OCI-LY3 (cell line): ENCODE measurements around the gene PDCL3.

Experiments
- H2AFZ ChIP-seq: fragments of 200-600, 300-600 bp; shearing (Covaris generic); 2 replicates; pipeline ENCODE4 v1.6.0; 2014; ENCODE audit warnings: antibody characterized with exemption, low read depth, low read length
- H3K27ac ChIP-seq: fragments of 200-600, 300-600 bp; sonication (generic); 2 replicates; pipeline ENCODE4 v1.5.1; 2014; ENCODE audit warnings: mild to moderate bottlenecking, low read length, moderate library complexity, mixed read lengths
- H3K27me3 ChIP-seq: fragments of 200-600, 300-600 bp; sonication (generic); 2 replicates; pipeline ENCODE4 v1.6.1; 2014; ENCODE audit warnings: low read depth, low read length, mixed read lengths
- H3K36me3 ChIP-seq: fragments of 200-600, 300-600 bp; sonication (generic); replicated peaks from 2 replicates; pipeline ENCODE3; 2014; ENCODE audit warnings: low read depth, low read length, mixed read lengths
- H3K4me1 ChIP-seq: fragments of 300-600, 200-600 bp; sonication (generic); 2 replicates; pipeline ENCODE4 v1.6.1; 2014; ENCODE audit warnings: low read length, mixed read lengths
- H3K4me2 ChIP-seq: fragments of 200-600, 300-600 bp; sonication (generic); 2 replicates; pipeline ENCODE4 v1.6.1; 2014; ENCODE audit warnings: low read length, mixed read lengths
- H3K4me3 ChIP-seq: fragments of 300-600, 200-600 bp; sonication (generic); 2 replicates; pipeline ENCODE4 v1.5.1; 2014; ENCODE audit warnings: antibody characterized with exemption, mild to moderate bottlenecking, low read length, moderate library complexity
- H3K79me2 ChIP-seq: fragments of 300-600, 200-600 bp; shearing (Covaris generic); 2 replicates; pipeline ENCODE4 v1.6.1; 2014; ENCODE audit warnings: mild to moderate bottlenecking, low read length, mixed read lengths
- H3K9ac ChIP-seq: fragments of 300-600, 200-600 bp; shearing (Covaris generic); 2 replicates; pipeline ENCODE4 v1.6.0; 2014; ENCODE audit warnings: mild to moderate bottlenecking, low read length, moderate library complexity
- H3K9me3 ChIP-seq: fragments of 200-600, 300-600 bp; shearing (Covaris generic); 2 replicates; pipeline ENCODE4 v1.6.1; 2014; ENCODE audit warnings: low read length, mixed read lengths; ENCODE audit not compliant: insufficient read depth
- H4K20me1 ChIP-seq: fragments of 200-600, 300-600 bp; sonication (generic); 2 replicates; pipeline ENCODE4 v1.6.1; 2016; ENCODE audit warnings: low read length, mixed read lengths; ENCODE audit not compliant: insufficient read depth
- CTCF ChIP-seq: fragments of 200-600, 300-600 bp; sonication (generic); IDR thresholded peaks from 2 replicates; pipeline ENCODE4 v1.5.1; 2014; ENCODE audit warnings: antibody characterized with exemption, low read length, low read depth
- EZH2phosphoT487 ChIP-seq: fragments of 200-600 bp; shearing (Covaris generic); IDR thresholded peaks from 2 replicates; pipeline ENCODE4 v1.6.1; 2018; ENCODE audit warnings: antibody characterized with exemption, mixed run types, low read depth

PDCL3 gene

GRCh38 chr2:100520224-100520623 lies 42.6 kb upstream of the PDCL3 start:
- Histone ChIP-seq H3K4me3 (no peak overlapping the region), H3K79me2 (no peaks in the 10 kb centered on the region), H3K4me2 (no peak overlapping the region), H3K9ac (no peak overlapping the region), H3K27me3 (no peaks in the 10 kb centered on the region), H4K20me1 (no peaks in the 10 kb centered on the region), H3K9me3 (no peaks in the 10 kb centered on the region), H3K4me1 (no peaks in the 10 kb centered on the region), H3K27ac (no peak overlapping the region), H2AFZ (no peak overlapping the region), H3K36me3 (no peaks in the 10 kb centered on the region)
- no peak for TF ChIP-seq CTCF
- no peak for TF ChIP-seq EZH2phosphoT487

- Histone ChIP-seq H3K4me2 (no peak overlapping the region), H3K27ac (no peak overlapping the region), H3K36me3 (no peaks in the 10 kb centered on the region), H3K9me3 (no peaks in the 10 kb centered on the region), H3K4me1 (no peaks in the 10 kb centered on the region), H3K4me3 (no peak overlapping the region), H2AFZ (no peak overlapping the region), H3K9ac (no peak overlapping the region), H3K27me3 (no peaks in the 10 kb centered on the region), H3K79me2 (no peaks in the 10 kb centered on the region), H4K20me1 (no peaks in the 10 kb centered on the region)
- TF ChIP-seq CTCF (no peak), EZH2phosphoT487 (no peak)
Observed at GRCh38 chr2:100522430-100522829, 40.4 kb upstream of the PDCL3 start.

- Histone ChIP-seq H3K4me1 (no peaks in the 10 kb centered on the region), H3K9ac (no peak overlapping the region), H3K27ac (no peak overlapping the region), H3K4me2 (no peak overlapping the region), H3K36me3 (no peaks in the 10 kb centered on the region), H3K9me3 (no peaks in the 10 kb centered on the region), H2AFZ (no peak overlapping the region), H4K20me1 (no peaks in the 10 kb centered on the region), H3K27me3 (no peaks in the 10 kb centered on the region), H3K79me2 (no peaks in the 10 kb centered on the region), H3K4me3 (no peak overlapping the region)
- TF ChIP-seq EZH2phosphoT487 (no peak), CTCF (no peak)
Observed at GRCh38 chr2:100524331-100524730, 38.5 kb upstream of the PDCL3 start.

GRCh38 chr2:100526868-100527267 lies 35.9 kb upstream of the PDCL3 start:
- no peaks in the 10 kb centered on the region for H3K27me3 ChIP-seq

More at GRCh38 chr2:100526868-100527267, 35.9 kb upstream of the PDCL3 start:
- Histone ChIP-seq H3K4me3 (no peak overlapping the region), H3K9me3 (no peaks in the 10 kb centered on the region), H3K9ac (no peak overlapping the region), H3K27ac (no peak overlapping the region), H3K4me2 (no peak overlapping the region), H3K36me3 (no peaks in the 10 kb centered on the region), H3K79me2 (no peaks in the 10 kb centered on the region), H4K20me1 (no peaks in the 10 kb centered on the region), H3K4me1 (no peaks in the 10 kb centered on the region), H2AFZ (no peak overlapping the region)
- no peak for TF ChIP-seq CTCF
- no peak for TF ChIP-seq EZH2phosphoT487
